HG02571 (cell line): Measurements from ENCODE around the gene ZNF219.

Experiments used
- ATAC-seq: cut with Tn5 transposase; IDR thresholded peaks from one replicate; pipeline ENCODE4 v1.9.1; 2021; ENCODE audit warnings: mild to moderate bottlenecking, moderate library complexity; ENCODE audit not compliant: unreplicated experiment

Gene ZNF219

DNA sequence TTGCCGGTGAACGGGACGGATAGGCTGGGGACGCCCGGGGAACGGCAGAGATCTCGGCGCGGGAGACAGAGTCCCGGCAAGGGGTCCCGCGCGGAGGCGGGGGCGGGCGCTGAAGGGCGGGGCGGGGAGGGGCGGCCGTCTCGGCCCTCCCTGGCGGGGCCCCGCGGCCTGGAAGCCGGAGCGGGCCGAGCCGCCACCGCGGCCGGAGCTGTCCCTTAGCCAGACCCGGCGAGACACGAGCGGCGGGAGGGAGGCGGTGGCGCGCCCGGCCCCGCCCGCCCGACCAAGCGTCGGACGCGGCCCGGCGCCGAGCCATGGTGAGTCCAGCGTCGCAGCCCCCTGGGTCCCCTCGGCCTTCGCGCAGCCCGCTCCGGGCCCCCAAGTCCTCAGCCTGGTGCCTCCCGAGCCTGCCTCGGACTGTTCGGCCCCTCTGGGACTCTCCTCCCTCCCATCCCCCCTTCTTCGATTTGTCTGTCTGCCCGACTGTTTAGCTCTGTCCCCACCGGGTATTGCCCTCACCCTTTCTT is 28.3 kb downstream of the ZNF219 start, which contains the start of gene ARHGEF40:
Gene ARHGEF40, plus strand, starts transcription at position 222 of the 527 bp plus-strand sequence. Its CDS starts 93 bp downstream, at position 315.
- no peak for ATAC-seq

DNA sequence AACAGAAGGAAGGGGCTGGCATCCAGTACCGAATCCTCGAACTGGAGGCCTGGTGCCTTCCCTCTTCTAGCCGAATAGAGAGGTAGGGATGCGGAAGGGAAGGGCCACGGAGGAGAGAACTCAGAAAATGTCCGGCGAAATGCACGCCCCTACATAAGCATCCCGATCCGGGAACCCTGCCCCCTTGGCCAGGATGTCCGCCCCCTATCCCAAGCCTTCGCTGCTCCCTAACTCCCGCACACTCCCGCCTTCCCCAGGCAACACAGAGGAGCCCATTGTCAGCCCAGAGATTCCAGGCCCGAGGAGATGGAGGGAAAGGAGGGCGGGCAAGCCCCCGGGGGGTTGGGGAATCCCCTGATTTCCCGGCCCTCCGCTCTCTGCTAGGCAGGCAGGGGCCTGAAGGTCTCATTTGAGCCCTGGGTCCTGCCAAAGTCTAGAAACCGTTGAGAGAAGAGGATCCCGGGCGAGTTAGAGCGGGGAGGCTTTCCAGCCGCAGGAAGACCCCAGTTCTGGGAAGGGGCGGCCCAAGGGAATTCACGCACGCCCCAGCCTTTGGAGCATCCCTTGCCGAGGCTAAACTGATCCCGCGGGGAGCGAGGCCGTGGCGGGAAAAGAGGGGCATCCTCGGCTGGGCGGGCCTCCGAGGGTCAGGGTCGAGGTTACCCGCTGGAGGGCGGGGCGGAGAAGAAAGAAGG is 28.9 kb downstream of the ZNF219 start:
- ATAC-seq: no peak

DNA sequence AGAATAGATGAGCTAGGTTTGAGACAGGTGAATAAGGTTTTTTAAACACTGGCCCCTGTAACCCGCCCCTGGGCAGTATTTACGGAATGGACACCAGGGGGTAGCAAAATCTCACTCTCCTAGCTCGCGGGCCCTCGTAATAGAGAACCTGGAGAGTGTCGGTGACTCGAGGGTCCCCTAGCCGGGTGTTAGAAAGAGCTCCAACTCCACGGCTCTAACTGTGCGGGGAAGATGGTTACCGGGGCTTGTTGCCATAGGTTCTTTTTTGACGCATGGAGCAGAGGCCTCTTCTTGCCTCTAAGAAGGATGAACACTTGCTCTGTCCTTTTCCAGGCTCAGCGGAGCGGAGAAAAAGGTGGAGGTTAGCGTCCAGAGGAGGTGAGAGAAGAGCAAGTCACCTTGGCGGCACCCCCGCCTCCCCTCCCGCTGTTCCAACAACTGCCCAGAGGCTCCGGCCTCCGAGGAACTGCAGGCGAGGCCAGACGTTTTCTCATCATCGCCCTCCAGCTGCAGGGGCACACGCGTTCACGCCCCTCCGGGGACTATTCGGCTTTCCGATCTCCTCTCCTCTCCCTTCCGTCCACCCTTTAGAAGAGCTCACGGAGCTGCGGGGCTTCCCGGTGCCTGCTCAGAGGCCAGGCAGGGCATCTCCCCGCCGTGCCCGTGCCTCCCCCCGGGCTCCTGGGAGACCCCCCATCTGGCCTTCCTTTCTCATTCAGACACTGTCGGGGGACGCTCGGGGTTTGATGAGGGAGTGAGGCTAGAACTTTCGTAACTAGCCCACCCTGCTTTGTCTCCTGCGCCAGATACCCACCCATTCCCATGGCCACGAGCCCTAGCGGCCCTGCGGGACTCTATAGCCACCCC is 29.7 kb downstream of the ZNF219 start:
- no peak for ATAC-seq

DNA sequence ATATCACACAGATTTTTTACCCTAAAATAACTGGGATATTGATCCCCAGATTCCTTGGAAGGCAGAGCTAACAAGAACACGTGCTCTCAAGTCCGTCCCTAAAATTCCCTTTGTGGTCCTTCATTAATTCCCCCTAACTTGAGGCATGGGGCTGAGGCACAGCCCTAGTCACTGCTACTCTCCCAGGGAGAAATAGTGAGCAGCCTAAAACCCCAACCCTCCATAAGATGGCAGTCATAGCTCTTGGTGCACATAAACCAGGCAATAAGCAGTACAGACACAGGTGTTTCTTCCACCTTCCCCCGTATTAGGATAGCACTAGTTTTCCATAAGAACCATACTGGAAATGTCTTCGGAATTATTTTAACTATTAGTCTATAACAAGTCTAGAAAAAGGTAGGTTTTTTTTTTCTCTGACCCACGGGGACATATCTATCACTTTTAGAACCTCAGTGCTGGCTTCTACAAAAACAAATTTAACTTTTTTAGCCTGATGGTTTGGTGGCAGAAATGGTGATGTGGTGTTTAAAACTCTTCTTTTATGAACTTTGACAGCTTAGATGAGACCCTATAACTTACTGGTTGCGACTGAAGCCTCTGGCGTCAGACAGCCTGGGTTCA is 31.5 kb downstream of the ZNF219 start:
- ATAC-seq: no peak

DNA sequence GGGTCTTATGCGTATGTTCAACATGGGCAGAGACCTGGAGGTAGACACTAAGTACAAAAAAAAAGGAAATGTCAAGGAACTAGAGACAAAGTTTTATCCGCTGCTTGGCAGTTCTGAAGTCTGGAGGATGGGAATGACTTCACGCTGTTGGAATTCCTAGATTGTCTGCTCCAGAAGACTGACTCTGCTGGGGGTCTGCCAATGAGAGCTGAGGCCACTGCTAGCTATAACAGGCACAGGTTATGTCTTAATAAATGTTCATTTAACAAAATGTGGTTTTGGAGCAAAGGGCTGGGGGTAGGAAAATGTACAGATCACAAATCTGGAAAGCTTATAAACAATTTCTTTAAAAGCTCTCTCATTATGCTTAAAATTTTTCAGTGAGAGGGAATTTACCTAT is 35.0 kb downstream of the ZNF219 start:
- ATAC-seq: no peak

DNA sequence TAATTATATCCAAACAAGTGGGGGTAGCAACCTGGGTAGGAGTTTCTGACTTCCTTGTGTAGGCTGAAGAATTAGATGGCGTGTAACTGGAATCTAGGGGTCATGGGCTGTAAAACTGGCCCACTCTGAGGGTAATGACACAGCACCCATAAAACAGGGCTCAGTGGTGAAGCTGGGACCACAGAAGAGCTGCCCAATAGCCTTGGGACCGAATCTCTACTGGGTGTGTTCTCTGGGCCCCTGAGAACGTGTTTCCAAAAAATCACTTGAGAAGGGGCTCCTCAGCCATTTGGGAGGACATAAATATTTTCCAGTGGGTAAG is 37.1 kb downstream of the ZNF219 start:
- no peak for ATAC-seq

DNA sequence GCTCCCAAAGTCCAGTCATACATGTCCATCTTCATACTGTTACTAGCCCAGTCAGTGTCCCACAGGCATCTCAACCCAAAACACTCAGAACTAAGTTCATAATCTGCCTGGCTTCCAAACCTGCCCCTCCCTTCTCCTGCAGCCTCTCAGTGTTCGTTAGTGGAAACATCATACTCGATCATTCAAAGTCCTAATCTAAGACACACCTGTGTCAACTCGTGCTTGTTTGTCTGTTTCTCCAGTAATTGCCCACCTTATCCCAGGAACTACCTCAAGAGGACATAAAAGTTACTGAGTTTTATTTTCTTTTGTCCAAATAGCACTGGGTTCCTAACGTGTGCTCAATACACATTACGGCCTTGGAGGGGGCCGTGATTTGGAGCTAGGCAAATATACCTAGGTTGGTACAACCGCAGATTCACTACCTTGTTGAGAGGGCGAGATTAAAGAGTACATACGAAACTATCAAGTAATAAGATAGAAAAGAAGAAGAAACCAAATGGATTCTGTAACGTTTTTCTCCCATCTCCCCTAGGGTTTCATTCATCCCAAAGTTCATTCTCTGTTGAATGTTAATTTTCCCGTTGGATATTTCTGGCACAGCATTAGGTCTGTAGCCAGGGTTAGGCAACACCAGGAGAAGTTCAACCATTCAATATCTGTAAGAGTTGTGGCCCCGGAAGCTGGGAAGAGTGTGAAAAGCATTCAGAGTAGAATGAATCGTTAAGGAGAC is 37.7 kb downstream of the ZNF219 start:
- no peak for ATAC-seq

DNA sequence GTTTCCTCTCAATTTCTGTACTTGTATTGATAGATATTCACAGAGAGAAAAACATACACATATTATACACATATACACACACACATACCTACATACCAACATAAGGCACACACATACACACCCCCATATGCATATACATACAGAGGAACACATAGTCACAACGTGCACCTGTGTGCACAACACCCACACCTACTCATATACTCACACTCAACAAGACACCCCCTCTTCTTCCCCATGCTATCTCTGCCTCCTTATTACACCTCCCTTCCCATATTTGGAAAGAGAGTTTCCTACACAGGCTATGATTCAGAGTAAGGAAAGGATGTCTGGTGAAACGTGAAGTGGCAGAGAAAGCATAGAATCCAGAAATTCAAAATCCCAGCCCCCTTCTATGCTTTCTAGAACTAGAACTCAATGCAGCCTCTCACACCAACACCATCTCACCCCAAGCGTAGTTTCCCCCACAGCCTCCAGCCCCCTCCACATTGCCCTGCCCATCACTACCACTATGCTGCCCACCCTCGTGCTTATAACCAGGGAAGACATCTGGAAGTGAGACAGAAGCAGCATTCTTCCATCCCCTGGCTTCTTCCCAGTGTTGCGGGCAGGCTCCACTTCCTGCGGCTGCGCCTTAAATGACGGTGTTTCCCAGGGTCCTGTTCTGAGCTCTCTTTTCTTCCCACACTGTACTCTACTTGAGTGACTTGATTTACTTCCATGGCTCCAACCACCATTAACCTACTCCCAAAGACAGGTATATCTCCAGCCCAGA is 38.4 kb downstream of the ZNF219 start:
- no peak for ATAC-seq

DNA sequence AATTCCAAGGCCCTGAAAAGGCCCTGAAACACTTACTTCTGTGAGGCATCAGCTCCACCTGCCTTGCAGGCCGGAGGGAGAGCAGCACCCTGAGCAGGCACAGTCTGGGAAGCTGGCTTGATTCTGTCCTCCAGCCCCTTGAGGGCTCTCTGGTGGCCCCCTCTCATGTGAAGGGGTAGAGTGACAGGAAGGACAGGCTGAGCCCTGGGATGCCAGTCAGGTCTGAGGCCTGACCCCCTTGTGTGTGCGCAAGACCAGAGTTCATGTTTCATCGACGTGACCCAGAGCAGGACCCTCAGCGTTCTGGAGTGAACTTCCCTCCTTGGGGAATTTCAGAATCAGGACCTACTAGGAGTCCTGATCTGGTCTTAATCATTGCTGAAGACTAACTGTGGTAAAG is 39.6 kb downstream of the ZNF219 start:
- no peak for ATAC-seq

DNA sequence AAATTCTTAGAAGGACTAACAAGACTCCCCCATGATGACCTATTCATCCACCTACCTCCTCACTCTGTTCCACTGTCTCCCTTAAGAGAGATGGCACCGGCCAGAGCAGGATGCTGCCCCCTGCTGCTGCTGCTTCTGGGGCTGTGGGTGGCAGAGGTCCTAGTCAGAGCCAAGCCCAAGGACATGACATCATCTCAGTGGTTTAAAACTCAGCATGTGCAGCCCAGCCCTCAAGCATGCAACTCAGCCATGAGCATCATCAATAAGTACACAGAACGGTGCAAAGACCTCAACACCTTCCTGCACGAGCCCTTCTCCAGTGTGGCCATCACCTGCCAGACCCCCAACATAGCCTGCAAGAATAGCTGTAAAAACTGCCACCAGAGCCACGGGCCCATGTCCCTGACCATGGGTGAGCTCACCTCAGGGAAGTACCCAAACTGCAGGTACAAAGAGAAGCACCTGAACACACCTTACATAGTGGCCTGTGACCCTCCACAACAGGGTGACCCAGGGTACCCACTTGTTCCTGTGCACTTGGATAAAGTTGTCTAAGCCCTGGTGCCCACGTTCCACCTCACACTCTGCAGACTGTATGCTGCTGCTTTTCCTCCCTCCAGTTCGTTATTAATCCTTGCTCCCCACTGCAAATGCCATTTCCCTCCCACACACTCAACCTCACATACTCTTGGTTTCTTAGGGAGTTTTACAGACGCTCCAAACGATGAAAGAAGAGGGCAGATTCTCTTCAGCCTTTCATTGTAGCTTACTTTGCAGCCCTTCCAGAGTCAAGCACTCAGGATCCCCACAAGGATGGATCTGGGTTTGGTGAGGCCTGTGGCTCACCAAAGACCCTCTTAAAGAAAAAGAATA is 40.4 kb downstream of the ZNF219 start, which contains the start of gene RNASE8:
Gene RNASE8, plus strand, starts transcription at position 20 of the 873 bp plus-strand sequence. Its CDS starts 71 bp downstream, at position 91.
- no peak for ATAC-seq

DNA sequence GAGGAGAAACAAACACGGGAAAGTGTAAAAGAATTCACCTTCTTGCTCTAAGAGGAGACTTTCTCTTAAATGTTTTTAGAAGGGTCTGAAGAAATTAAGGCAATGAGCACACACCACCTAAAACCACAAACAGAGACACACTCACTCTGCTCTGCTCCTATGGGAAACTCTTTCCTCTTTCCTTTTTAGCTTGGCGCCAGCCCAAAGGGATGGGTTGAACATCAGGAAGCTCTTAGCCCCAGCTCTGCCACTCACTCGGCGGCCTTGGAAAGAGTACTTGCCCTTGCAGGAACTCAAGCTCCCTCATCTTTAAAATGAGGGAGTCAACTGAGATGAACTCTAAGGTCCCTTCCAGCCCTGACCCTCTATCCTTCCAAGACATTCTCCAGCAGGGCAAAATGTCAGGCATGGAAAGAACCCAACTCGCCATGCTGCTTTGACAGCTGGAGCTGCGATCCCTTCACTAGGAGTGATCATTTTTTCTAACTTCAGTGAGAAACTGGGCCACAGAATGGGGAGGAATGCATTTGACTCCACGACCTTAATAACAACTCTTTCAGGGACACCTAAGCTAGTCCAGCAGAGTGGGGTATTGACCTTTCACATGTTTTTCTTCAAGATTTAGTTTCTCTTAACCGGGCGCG is 41.8 kb downstream of the ZNF219 start:
- no peak for ATAC-seq

DNA sequence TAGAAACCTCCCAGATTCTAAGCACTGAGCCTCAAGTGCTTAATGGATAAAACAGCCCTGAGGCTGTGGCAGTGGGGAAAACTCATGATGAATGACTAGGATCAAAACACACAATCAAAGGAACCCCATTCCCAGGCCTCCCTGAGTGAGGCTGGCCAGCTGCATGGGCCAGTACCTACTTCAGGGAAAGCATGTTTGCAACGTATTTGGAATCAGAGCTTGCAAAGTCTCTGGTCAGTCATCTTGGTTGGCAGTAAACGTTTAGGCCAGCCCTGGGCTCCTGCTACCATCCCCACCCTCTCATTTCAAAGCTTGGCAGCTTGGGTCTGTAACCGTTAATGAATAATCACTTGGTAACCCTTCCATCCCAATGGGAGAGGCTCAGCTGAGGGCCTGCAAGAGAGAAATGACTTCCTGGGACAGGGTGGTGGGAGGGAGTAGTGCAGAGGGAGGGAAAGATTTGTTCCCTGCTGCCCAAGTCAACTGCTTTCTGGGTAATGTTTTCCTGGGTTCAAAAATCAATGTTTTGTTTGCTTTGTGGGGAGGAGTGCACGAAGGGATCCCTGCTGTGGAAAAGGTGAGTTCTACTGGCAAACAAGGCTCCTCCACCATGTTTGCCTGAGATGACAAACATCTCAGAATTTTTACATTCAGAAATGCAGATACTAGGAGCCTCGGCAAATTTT is 42.9 kb downstream of the ZNF219 start:
- ATAC-seq: no peak

DNA sequence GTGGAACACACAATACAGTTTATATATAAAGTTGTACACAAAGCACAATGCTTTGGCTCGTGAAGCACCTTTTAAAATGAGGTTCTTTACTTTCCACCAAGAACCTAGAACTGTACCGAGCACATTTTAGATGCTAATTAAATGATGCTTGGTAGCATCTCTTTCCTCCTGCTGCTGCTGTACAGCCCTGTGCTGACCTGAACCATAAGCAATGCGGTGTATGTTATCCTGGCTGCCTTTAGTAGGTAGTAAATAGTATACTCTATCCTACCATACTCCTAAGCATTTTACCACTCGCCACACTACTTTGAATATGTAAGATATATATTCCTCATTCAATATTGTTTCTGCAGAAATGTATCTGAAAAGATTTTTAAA is 43.7 kb downstream of the ZNF219 start:
- no peak for ATAC-seq

DNA sequence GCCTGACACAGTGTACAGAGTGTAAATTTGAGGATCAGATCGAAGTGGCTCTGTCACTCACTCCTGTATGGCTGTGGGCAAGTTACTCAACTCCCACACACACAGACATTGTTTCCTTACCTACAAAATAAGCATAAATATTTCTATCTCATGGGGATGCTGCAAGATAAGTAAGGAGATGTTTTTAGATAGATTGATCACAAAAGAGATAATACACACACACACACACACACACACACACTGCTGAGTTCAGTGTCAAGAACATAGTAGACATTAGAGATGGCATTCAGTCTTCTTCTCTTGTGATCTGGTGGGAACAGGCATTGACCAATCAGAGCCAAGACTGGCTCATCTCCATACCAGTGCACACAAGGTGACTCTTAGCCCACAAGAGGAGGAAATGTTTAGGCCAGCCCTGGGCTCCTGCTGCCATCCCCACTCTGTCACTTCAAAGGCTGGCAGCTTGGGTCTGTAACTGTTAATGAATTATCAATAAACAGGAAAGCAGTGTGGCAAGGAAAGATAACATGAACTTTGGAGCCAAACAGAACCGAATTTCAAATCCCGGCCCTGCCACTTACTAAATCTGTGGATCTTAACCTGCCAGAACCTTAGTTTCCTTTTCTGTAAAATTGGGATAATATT is 44.2 kb downstream of the ZNF219 start:
- ATAC-seq: no peak

DNA sequence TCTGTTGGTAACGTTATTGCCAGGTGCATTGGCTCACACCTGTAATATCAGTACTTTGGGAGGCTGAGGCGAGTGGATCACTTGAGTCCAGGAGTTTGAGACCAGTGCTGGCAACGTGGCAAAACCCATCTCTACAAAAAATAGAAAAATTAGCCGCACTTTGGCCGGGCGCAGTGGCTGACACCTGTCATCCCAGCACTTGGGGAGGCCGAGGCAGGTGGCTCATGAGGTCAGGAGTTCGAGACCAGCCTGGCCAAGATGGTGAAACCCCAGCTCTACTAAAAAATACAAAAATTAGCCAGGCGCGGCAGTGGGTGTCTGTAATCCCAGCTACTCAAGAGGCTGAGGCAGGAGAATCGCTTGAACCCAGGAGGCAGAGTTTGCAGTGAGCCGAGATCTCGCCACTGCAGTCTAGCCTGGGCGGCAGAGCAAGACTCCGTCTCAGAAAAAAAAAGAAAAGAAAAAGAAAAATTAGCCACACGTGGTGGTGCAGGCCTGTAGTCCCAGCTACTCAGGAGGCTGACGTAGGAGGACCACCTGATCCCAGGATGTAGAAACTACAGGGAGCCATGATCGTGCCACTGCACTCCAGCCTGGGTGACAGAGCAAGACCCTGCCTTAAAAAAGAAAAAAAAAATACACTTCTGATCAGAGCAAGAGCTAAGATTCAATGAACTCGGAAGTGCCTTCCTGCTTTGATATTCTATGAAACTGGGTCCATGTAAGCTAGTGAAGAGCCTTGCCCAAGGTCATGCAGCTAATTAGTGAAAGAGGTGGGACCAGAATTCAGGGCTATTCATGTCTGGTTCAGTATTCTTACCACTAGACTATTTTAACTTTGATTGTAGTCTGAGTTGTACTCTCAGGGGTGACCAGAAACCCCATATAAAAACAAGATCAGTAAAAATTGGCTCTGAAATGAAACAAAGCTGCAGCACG is 45.0 kb downstream of the ZNF219 start:
- ATAC-seq: no peak

DNA sequence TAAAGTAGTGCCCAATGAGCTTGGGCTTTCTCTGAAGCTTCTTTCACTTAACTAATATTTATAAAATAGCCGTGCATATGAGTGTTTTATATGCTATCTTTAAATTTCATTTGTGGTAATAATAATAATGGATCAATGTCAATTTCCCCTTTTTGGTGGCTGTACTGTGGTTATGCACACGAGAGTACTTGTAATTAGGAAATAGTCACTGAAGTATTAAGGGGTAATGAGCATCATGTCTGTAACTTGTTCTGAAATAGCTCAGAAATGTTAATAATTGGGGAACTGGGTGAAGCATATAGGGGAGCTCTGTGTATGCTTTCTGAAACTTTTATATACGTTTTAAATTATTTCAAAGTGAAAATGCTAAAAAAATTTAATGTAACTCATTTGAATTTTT is 47.9 kb downstream of the ZNF219 start:
- no peak for ATAC-seq

DNA sequence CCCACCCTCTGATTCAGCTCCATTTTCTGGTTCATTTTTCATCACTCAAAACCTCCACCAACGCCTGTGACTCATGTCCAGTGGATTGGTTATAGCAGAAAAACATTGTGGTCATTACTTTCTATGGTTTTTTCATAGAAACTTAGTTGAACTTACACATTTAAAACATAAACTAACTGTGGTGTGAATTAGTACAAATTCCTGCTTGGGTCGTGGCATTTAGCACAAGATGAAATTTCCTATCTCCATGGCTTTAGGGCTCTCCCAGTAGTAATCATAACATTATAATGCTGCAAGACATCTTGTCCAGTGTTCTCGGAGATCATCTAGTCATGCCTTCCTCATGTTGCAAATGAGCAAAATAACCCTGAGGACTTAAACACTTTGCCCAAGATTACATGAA is 49.2 kb downstream of the ZNF219 start:
- no peak for ATAC-seq
